Sigmoid colon (tissue), 4 donors: ENCODE results near the gene MTERF2.

ENCODE experiments used
- EP300 ChIP-seq, 4 donors: sonication (generic); formaldehyde crosslinking; IDR thresholded peaks; one replicate each; pipeline ENCODE4 v1.6.1; 2017; ENCODE audit warnings: antibody characterized with exemption in 4 of 4
- POLR2A ChIP-seq, 2 donors: fragments of 450-650 bp; IDR thresholded peaks; one replicate each; pipeline ENCODE4 v1.6.1; 2016; ENCODE audit warnings: antibody characterized with exemption in 2 of 2, mild to moderate bottlenecking in 2 of 2, moderate library complexity in 2 of 2
- POLR2AphosphoS5 ChIP-seq, 4 donors: sonication (generic); formaldehyde crosslinking; IDR thresholded peaks; one replicate each; pipeline ENCODE4 v1.6.1; 2017; ENCODE audit warnings: antibody characterized with exemption in 4 of 4
- TF ChIP-seq, protein P1 (sequence below), 4 experiments: fragments of 450-650 bp in 3 of 4; fragments of 200-600 bp in 1 of 4; IDR thresholded peaks; one replicate each; pipeline ENCODE4 v1.5.1; 2016 to 2019; ENCODE audit warnings: antibody characterized with exemption in 4 of 4, mild to moderate bottlenecking in 3 of 4, moderate library complexity in 2 of 4

DNA sequence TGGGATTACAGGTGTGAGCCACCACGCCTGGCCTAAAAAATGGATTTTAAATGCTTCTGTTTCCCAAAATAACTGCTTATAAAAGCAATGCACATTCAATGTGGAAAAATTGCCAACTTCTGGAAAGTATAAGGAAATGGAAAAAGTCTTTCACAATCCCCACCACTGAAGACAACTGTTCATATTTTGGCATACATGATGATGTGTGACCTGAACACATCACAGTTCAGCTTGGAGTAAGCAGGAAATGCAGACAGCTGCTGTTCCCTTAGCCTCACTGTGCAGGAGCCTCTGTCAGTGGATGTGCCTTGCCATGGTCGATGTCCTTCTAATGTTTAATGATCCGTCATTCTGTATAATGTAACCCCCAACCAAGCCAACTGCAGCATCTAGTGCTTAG lies 5.2 kb downstream of the MTERF2 start:
- TF ChIP-seq, protein P1, sequence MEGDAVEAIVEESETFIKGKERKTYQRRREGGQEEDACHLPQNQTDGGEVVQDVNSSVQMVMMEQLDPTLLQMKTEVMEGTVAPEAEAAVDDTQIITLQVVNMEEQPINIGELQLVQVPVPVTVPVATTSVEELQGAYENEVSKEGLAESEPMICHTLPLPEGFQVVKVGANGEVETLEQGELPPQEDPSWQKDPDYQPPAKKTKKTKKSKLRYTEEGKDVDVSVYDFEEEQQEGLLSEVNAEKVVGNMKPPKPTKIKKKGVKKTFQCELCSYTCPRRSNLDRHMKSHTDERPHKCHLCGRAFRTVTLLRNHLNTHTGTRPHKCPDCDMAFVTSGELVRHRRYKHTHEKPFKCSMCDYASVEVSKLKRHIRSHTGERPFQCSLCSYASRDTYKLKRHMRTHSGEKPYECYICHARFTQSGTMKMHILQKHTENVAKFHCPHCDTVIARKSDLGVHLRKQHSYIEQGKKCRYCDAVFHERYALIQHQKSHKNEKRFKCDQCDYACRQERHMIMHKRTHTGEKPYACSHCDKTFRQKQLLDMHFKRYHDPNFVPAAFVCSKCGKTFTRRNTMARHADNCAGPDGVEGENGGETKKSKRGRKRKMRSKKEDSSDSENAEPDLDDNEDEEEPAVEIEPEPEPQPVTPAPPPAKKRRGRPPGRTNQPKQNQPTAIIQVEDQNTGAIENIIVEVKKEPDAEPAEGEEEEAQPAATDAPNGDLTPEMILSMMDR (IDR thresholded peaks at IDR 0.05) = no peak
- no peak for TF ChIP-seq POLR2A (IDR thresholded peaks at IDR 0.05)
- TF ChIP-seq POLR2AphosphoS5 (IDR thresholded peaks at IDR 0.05) = peak in 1 of 4 donors; percentile 35
- no peak for TF ChIP-seq EP300 (IDR thresholded peaks at IDR 0.05)
